Measurements from ENCODE around the gene CISTR. TPM values are rescaled to one million over a fixed set of nuclear protein-coding genes. Genes with fewer than 3 reads are reported as not detected.

CISTR gene
- total and polyA plus RNA-seq, 2 donors (not counting 1 experiment from before 2014, with no cell fraction given), result not detected

GRCh38 chr12:53701518-53702264 lies 50.1 kb downstream of the CISTR start:
- Histone ChIP-seq H3K79me2 (ENCODE audit: control insufficient read depth, insufficient read depth, low read length) (no peaks in the 10 kb centered on the region), H2AFZ (ENCODE audit: insufficient read depth, low read depth, low read length, poor library complexity, severe bottlenecking) (no peak overlapping the region), H3K27ac (ENCODE audit: low read length in 2 of 2) (no peak overlapping the region), H3K36me3 (replicated peaks in 1 of 2; ENCODE audit: control extremely low read depth in 1 of 2, control insufficient read depth in 1 of 2, extremely low read depth in 1 of 2, insufficient read depth in 2 of 2, low read length in 1 of 2) (no peaks in the 10 kb centered on the region), H3K4me1 (ENCODE audit: control insufficient read depth in 2 of 2, insufficient read depth in 2 of 2, low read length in 2 of 2) (peaks cover 5 to 9% of the 10 kb centered on the region in 2 donors), H3K27me3 (replicated peaks in 1 of 4; ENCODE audit: control extremely low read depth in 1 of 4, control insufficient read depth in 3 of 4, insufficient read depth in 4 of 4, low read length in 3 of 4) (peaks cover 0 to 55% (median 43%) of the 10 kb centered on the region in 4 experiments), H3K4me2 (replicated peaks; ENCODE audit: low read depth, low read length, poor library complexity, severe bottlenecking) (no peak overlapping the region), H3K9ac (ENCODE audit: low read length) (no peak overlapping the region), H4K20me1 (ENCODE audit: control insufficient read depth, insufficient read depth, low read length, poor library complexity, severe bottlenecking) (no peaks in the 10 kb centered on the region), H3K9me3 (ENCODE audit: control extremely low read depth in 1 of 3, control insufficient read depth in 2 of 3, insufficient read depth in 1 of 3, low read length in 2 of 3) (peaks cover 0 to under 1% (median 0%) of the 10 kb centered on the region in 3 donors), H3K4me3 (ENCODE audit: control extremely low read depth in 1 of 5, extremely low read depth in 1 of 5, insufficient read depth in 1 of 5, low read depth in 2 of 5, low read length in 4 of 5) (no peak overlapping the region)
- 7% methylated on average over 8 of the region's 8 CpGs for WGBS (ENCODE audit: insufficient coverage)
- no peak overlapping the region for H3K4me3 Mint-ChIP-seq
- peak; percentile 77 for DNase-seq
- peaks cover 74% of the 10 kb centered on the region for H3K27me3 Mint-ChIP-seq
- H3K4me1 Mint-ChIP-seq, result peaks cover 7% of the 10 kb centered on the region
- POLR2A ChIA-PET, result no interaction called here
- no peak overlapping the region for H3K27ac Mint-ChIP-seq
- CTCF ChIA-PET, result interaction anchor here (0.5 to 10.0 kb wide), 18 partner anchors 9 to 716 kb away, joined by 3 to 207 read pairs (median 4); partner anchors contain the start of genes ATP5MC2 and CALCOCO1
- ATAC-seq (ENCODE audit: low read depth), result peak; percentile 81
- intact Hi-C loops (cut with micrococcal nuclease), result loop anchor here (1.0 to 5.0 kb wide), 2 partner anchors 42 to 506 kb away; no protein-coding TSS in a partner anchor
- peak; percentile 87 for TF ChIP-seq CTCF (IDR thresholded peaks at IDR 0.05)
- no peak for TF ChIP-seq EZH2 (IDR thresholded peaks at IDR 0.05; ENCODE audit: borderline replicate concordance, insufficient read depth, low read depth, low read length, poor library complexity, severe bottlenecking)
- no peaks in the 10 kb centered on the region for H3K9me3 Mint-ChIP-seq (ENCODE audit: insufficient read depth)

GRCh38 chr12:53700567-53700966 lies 51.2 kb downstream of the CISTR start:
- no peak overlapping the region for H3K27ac ChIP-seq (ENCODE audit: low read length in 2 of 2)
- DNase-seq (no peak), ATAC-seq (ENCODE audit: low read depth) (no peak)
- peaks cover 0 to 5% (median 0%) of the 10 kb centered on the region in 3 donors for H3K9me3 ChIP-seq (ENCODE audit: control extremely low read depth in 1 of 3, control insufficient read depth in 2 of 3, insufficient read depth in 1 of 3, low read length in 2 of 3)
- H3K4me3 ChIP-seq (ENCODE audit: control extremely low read depth in 1 of 5, extremely low read depth in 1 of 5, insufficient read depth in 1 of 5, low read depth in 2 of 5, low read length in 4 of 5), result no peak overlapping the region
- H3K36me3 ChIP-seq (replicated peaks in 1 of 2; ENCODE audit: control extremely low read depth in 1 of 2, control insufficient read depth in 1 of 2, extremely low read depth in 1 of 2, insufficient read depth in 2 of 2, low read length in 1 of 2), result no peaks in the 10 kb centered on the region
- no peak overlapping the region for H3K9ac ChIP-seq (ENCODE audit: low read length)
- peaks cover 76% of the 10 kb centered on the region for H3K27me3 Mint-ChIP-seq
- no peaks in the 10 kb centered on the region for H4K20me1 ChIP-seq (ENCODE audit: control insufficient read depth, insufficient read depth, low read length, poor library complexity, severe bottlenecking)
- H3K9me3 Mint-ChIP-seq (ENCODE audit: insufficient read depth), result no peaks in the 10 kb centered on the region
- H3K27ac Mint-ChIP-seq, result no peak overlapping the region
- no peak overlapping the region for H2AFZ ChIP-seq (ENCODE audit: insufficient read depth, low read depth, low read length, poor library complexity, severe bottlenecking)
- intact Hi-C loops (cut with micrococcal nuclease), result loop anchor here (5.0 kb wide), 1 partner anchor 507 kb away; no protein-coding TSS in a partner anchor
- POLR2A ChIA-PET, result no interaction called here
- no peak for TF ChIP-seq EZH2 (IDR thresholded peaks at IDR 0.05; ENCODE audit: borderline replicate concordance, insufficient read depth, low read depth, low read length, poor library complexity, severe bottlenecking)
- no peak for TF ChIP-seq CTCF (IDR thresholded peaks at IDR 0.05)
- CTCF ChIA-PET, result interaction anchor here (0.5 to 9.0 kb wide), 12 partner anchors 12 to 275 kb away, joined by 3 to 143 read pairs (median 5); no protein-coding TSS in a partner anchor
- WGBS (ENCODE audit: insufficient coverage), result no CpG with 5 or more reads among the region's 6 CpGs
- H3K4me1 Mint-ChIP-seq, result peaks cover 17% of the 10 kb centered on the region
- no peak overlapping the region for H3K4me3 Mint-ChIP-seq
- H3K79me2 ChIP-seq (ENCODE audit: control insufficient read depth, insufficient read depth, low read length), result no peaks in the 10 kb centered on the region
- H3K27me3 ChIP-seq (replicated peaks in 1 of 4; ENCODE audit: control extremely low read depth in 1 of 4, control insufficient read depth in 3 of 4, insufficient read depth in 4 of 4, low read length in 3 of 4), result peaks cover 3 to 61% (median 52%) of the 10 kb centered on the region in 4 experiments
- no peak overlapping the region for H3K4me2 ChIP-seq (replicated peaks; ENCODE audit: low read depth, low read length, poor library complexity, severe bottlenecking)
- H3K4me1 ChIP-seq (ENCODE audit: control insufficient read depth in 2 of 2, insufficient read depth in 2 of 2, low read length in 2 of 2), result peaks cover 16 to 20% of the 10 kb centered on the region in 2 donors

Measured in B cell (primary cell).